GM19240 (cell line): ENCODE data around the gene PEDS1.
"Not testable (repeated sequence)": the region's sequence is repeated elsewhere in the genome, so short reads cannot be mapped to it uniquely, and the experiment has no call there.

Experiments used
- DNase-seq: peaks from one replicate; pipeline ENCODE4 v3.0.0; 2011; ENCODE audit warnings: low spot score; ENCODE audit not compliant: insufficient read length

Gene PEDS1

GRCh38 chr20:50190251-50191064 is 36.9 kb upstream of the PEDS1 start, which contains the start of gene CEBPB:
Gene CEBPB, plus strand, starts transcription at chr20:50190830. Its CDS starts 204 bp downstream, at chr20:50191034.
- peak; percentile 67 for DNase-seq

DNA sequence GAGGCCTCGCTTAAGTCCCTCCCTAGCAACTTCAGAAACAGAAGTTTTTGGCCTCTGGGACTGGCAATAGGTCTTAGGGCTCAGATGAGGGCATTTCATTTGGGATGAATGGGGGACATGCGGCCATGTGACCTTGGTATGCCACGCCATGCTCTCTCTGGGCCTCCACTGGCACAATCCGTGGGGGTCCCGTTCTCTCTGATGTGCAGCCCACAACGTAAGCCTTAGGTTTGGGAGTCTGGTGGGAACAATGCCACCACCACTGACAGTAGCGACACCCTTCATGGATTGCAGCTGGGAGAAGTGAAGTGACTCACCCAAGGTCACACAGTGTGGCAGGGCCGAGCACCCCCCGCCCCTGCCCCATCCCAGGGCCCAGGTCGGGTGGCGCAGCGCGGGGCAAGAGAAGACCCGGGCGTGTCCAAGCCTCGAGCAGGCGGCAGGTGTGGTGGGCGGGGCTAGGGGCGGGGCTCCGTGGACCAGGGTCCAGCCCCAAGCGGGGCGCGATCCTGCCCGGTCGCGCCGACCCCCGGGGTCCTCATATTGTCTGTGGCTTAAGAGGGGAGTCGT is 36.2 kb upstream of the PEDS1 start:
- no peak for DNase-seq

GRCh38 chr20:50188879-50189680 is 35.6 kb upstream of the PEDS1 start:
- no peak for DNase-seq

- DNase-seq: no peak
Observed at GRCh38 chr20:50188287-50188688, 34.8 kb upstream of the PEDS1 start.

- DNase-seq: no peak
Observed at GRCh38 chr20:50187403-50188051, 34.0 kb upstream of the PEDS1 start.

GRCh38 chr20:50186987-50187402 is 33.5 kb upstream of the PEDS1 start:
- DNase-seq: no peak

DNA sequence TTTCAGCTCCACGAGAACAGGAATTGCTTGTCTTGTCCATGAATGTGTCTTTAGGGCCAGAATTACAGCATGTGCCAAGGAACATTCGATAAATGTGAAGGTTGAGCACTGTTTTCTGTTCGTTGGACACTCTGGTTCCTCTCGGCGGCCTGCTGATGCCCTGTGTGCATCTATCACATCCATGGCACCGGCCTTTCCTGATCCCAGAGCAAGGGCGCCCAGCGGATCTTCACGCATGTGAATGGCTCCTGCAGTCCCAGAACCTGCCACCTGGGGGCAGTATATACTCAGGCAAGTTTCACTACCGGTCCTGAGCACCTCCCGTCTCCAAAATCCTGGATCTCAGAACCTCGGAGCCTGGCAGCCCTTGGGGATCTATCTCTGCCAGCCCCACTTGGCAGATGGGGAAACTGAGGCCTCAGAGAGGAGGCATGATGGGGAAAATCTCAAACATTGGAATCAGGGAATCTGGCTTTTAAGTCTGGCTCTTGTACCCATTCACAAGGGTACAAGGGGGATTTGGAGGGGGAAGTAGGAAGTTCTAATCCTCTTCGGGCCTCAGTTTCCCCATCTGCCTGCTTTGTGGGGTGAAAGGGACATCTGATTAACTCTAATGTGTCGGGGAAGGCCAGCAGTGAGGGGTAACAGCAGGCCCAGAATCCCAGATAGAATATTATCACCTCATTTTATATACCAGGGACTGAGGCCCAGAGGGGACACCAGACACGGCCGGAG is 32.8 kb upstream of the PEDS1 start:
- DNase-seq: peak; percentile 54

GRCh38 chr20:50185426-50185825 is 31.9 kb upstream of the PEDS1 start:
- no peak for DNase-seq

DNA sequence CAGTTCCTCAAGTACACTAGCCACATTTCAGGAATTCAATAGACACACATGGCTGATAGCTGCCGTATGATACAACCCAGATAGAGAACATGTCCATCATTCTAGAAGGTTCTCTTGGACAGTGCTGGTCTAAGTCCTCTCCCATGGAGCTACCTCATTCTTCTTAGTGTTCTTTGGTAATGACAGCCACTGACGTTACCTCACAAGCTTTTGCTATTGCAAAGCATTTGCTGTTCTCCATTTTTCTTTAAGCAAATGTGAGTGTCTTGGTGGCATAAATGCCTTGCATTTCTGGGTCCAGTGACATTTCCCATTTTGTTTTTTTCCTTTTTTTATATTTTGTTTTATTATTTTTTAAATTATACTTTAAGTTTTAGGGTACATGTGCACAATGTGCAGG is 28.8 kb upstream of the PEDS1 start:
- no peak for DNase-seq

GRCh38 chr20:50181344-50181743 is 27.8 kb upstream of the PEDS1 start:
- no peak for DNase-seq

- not testable (repeated sequence) for DNase-seq
Observed at GRCh38 chr20:50178672-50179071, 25.1 kb upstream of the PEDS1 start.

- no peak for DNase-seq
Observed at GRCh38 chr20:50175938-50176933, 22.7 kb upstream of the PEDS1 start.

DNA sequence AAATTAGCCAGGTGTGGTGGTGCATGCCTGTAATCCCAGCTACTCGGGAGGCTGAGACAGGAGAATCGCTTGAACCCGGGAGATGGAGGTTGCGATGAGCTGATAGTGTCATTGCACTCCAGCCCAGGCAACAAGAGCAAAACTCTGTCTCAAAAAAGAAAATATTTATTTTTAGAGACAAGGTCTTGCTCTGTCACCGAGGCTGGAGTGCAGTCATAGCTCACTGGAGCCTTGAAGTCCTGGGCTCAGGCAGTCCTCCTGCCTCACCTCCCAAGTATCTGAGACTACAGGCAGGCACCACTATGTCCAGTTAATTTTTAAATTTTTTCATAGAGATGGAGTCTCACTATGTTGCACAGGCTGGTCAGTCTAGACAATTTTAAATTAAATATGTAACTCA is 20.9 kb upstream of the PEDS1 start:
- DNase-seq: no peak

DNA sequence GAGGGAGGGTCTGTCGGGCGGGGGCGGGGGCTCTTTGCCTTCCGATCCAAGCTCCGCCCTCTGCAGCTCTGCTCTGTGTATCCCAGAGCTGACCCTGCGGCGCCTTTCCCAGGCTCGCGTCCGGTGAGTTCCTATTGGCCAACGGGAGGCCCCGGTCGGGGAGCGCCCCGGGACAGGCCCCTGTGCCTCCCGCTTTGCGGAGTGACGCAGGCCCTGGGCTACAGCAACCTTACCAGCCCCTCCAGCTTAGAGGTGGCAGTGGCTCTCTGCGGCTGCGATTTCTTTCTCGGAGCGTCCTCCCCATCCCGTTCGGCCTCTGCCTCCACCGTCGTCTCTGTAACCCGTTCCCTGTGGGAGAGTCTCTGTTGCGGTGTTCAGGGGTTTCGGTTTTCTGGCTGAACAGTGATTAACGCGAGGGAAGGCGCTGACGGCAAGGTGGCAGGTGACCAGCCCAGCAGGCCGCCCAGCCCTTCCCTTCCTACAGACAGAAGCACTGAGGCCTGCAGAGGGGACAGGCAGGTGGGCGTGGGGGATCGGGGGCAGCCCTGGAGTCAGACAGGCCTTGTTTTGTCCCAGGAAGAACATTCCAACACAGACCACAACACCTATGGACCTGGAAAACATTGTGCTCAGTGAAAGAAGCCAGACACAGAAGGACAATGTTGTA is 19.0 kb upstream of the PEDS1 start:
- DNase-seq: no peak

GRCh38 chr20:50170549-50171220 is 17.2 kb upstream of the PEDS1 start:
- no peak for DNase-seq

DNA sequence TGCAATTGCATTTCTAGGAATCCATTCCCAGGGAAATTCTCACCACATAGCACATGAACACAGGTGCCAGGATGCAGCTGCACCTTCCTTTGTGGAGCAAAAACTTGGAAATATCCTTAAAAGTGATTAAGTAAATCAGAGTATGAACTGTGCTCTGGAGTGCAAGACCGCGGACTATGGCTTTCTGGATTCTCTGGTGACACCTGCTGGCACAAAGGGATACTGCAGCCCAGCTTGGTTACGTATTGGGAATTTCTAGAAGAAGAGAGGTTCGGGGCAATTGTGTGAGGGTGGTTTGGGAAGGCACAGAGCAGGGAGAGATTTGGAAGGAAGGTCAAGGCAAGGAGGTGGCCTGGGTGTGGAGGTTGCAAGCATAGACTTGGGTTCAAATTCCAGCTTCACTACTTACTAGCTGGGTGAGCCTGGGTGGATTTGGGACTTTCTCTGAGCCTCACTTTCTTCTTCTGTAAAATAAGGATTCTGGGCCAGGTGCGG is 15.9 kb upstream of the PEDS1 start:
- DNase-seq: peak; percentile 64

- DNase-seq: peak; percentile 88
Observed at GRCh38 chr20:50165684-50166554, 12.4 kb upstream of the PEDS1 start.
